GM21515 (cell line): ENCODE data around the gene MAPK12.

ENCODE experiments used
- ATAC-seq: cut with Tn5 transposase; IDR thresholded peaks from one replicate; pipeline ENCODE4 v1.9.1; 2021; ENCODE audit not compliant: unreplicated experiment

MAPK12 gene

DNA sequence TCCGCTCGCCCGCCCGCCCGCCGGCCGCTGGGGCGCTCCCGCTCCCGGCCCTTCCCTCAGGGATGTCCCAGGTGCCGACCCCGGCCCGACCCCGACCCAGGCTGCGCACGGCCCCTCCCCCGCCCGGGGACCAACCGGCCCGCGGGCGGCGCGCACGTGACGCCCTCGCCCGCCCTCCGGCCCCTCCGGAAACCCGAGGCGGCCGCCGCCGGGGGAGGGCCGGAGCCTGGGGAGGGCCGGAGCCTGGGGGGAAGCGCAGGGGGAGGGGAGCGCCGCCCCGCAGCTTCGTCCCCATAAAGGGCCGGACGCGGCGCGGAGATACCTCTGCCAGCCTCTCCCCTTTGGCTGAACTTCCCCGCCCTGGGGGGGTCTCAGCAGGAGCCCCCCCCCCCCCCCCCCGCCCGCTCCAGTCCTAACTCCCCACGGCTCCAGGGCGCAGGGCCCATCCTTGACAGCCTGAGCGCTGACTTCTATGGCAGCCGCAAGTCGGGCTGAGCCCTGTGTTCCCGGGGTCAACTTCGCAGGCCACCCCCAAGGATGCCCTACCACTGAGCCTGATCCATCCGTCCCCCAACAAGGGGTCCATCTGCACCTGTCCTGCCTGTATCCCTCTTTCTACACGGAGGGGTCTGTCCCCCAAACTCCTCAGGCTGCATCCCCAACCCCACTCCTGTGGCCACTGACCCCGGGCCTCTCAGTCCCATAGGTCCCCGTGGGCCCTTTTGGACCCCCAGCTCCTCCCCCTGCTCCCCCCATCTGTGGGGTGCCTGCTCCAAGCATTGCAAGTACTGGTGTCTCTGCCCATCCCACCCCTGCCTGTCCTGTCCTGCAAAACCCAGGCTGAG lies at the start of gene MAPK12:
TSS of gene MAPK12 (minus strand) at position 69 of the 845 bp plus-strand sequence. CDS start 174 bp downstream, outside the sequence.
- no peak for ATAC-seq

DNA sequence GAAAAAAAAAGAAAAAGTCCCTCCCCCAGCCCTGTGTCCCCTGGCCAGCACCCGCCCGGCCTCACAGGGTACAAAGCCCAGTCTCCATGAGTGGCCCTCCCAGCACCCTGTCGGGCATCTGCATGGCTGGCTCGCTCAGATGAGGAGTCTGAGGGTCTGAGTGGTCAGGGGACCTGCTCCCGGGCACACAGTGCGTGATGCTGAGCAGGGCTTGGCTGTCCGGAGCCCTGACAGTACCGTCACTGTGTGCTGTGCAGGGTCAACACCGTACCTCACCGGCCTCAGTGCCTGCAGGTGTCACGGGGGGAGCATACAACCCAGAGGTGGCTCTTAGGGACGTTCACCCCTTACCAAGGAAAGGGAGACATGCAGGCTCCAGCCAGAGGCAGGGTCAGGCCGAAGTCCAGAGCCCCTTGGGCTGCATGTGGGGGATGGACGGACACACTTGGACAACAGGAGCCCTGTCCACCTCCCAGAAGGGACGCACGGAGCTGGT lies 49.5 kb upstream of the MAPK12 start:
- no peak for ATAC-seq

DNA sequence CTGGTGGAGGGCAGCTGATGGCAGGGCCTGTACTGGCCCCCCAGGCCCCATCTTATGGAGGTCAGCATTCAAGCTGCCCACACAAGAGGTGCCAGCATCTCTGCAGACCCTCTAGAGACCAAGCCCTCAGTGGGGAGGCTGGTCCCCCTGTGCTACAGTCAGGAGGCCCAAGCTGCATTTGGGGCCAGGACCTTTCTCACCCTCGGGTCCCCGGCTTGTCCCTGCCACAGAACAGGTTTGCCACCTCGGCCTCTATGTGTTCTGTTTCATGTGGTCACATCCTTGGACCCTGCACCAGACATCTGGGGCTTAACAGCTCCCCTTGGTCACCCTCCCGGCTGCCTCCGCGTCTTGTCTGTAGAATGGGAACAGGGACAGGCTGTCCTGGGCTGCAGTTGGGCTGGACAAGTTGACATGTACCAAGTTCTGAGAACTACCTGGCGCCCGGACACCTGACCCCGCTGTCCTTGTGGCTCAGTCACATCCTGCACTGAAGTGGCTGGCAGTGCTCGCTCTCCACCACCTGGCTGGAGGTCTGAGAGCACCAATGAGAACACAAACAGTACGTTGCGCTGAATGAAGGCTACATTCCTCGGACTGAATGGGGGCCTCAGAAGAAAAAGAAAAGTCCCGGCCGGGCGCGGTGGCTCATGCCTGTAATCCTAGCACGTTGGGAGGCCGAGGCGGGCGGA lies 48.7 kb upstream of the MAPK12 start:
- no peak for ATAC-seq

DNA sequence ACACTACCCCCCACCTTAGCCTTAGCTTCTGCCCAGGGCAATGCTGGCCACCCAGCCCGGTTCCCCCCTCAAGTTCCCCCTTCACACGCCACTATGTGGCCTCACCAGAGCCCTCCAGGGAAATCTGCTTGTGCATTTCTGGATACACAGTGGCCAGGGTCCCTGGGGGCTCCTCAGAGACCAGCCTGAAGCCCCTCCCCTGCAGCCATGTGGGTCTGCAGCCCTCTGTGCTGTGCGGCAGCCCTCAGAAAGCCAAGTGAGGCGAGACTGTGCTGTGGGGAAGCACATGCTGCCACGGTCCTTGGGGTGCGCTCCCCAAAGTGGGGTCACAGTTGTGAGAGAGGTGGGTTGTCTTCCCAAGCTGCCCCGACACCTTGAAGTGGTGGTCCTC lies 48.1 kb upstream of the MAPK12 start:
- ATAC-seq = no peak

DNA sequence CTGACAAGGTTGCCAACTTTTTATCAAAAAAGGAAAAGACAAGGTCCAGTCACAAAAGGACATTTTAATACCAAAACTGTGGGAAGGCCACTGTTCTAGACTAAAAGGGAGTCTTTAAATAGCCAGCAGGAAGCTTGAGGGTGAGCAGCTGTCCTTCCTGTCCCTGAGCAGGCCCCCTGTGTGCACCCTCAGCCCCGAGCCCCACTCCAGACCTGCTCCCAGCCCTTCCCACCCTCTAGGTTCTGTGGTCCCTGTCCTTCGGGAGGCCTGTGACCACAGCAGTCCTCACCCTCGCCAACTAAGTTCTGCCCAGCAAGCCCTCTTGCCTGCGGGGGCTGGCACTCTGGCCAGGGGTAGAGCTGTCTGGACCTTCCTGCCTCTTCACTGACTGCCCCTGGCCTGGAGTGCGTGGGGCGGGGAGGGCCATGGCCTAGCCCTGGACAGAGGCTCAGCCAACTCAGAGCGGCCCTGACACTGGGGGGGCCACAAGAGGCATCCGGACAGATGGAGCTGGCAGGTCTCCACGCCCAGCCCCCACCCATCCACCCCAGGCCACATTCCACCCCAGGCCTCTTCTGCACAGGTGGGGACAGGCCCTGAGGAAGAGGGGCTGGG lies 47.6 kb upstream of the MAPK12 start:
- ATAC-seq = no peak

DNA sequence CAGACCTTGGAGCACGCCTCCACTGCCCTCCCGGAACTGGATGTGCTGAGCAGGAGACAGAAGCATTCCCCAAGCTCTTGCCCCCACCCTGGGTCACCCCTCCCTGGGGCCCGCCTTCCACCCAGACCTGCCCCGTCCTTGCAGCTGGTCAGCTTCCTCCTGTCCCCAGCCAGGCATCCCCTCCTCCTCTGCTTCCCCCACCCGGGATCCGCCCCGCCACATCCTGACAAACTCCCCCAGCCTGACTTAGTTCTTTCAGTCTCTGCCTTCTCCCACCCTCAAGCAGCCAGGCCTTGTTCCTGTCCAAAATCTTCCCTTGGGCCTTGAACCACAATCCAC lies 47.1 kb upstream of the MAPK12 start:
- ATAC-seq = no peak

DNA sequence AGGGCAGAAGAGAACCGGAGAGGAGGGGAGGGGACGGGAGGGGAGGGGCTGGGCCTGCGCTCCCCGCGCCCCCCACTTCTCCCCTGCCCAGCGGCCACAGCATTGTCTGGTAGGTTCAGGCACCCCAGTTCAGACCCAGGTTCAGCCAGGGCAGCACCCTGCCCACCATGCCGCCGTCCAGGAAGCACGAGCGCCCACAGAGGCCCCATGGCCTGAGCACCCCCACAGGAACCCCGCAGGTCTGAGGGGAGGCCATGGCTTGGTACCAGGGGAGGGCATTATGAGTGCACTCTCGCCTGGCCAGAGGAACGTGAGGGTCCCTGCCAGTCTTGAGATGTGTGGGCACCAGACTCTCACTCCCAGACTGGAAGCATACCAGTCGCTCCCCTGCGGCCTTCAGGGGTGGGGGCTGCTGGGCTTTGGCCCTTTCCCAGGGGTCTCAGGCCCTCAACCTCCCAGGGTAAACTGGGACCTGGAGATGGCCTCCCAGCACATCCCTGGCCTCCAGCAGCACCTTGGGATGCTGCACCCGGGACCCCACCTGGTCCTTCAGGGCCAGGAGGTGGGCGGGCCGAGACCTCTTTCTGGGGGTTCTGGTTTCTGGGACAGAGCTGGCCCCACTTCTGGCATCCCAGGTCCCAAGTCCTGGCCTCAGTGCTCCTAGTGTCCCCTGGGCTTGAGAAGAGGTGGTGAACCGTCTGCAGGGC lies 46.6 kb upstream of the MAPK12 start:
- no peak for ATAC-seq

DNA sequence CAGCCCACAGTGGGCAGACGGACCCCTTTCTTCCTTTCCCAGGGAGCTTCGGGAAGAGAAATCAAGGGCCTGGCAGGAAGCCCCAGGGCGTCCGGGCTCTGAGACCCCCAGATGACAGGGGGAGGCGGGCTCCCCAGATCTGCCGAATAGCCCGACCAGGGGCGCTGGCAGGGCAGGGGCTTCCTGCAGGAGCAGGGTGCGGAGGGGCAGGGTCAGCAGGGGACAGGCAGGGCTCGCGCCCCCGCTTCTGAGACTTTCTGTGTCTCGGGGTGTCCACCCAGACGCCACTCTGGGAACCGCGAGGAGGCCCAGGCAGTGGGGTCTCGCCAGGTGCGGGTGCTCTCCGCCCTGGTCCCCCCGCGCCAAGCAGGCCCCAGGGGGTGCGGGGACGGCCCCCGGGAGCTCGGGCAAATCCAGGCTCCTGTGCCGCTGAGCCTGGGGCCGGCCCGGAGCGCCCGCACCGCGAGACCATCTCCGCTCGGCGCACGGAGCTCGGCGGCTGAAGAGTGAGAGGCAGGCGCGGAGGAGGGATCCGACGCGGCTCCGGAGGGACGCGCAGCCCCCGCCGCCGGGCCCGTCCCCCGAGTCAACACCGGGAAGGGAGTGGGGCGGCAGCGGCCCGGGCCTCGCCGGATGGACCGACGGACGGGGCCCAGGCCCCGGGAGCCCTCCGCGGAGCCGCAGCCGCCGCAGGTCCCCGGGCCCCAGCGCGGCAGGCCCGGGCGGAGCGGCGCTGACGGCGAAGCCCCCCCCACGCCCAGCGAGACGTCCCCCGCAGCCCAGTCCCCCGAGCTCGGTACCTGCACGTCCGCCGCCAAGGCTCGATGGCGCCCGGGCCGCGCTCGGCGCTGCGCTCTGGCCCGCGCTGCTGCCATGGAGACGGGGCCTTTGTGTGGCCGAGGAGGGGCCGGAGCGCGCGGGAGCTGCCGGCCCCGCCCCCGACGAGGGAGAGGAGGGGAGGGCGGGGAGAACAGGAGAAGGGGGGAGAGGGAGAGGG lies 45.6 kb upstream of the MAPK12 start, which contains the start of gene PLXNB2:
TSS of gene PLXNB2 (minus strand) at position 894 of the 997 bp plus-strand sequence. CDS start 17,062 bp downstream, outside the sequence.
- no peak for ATAC-seq

DNA sequence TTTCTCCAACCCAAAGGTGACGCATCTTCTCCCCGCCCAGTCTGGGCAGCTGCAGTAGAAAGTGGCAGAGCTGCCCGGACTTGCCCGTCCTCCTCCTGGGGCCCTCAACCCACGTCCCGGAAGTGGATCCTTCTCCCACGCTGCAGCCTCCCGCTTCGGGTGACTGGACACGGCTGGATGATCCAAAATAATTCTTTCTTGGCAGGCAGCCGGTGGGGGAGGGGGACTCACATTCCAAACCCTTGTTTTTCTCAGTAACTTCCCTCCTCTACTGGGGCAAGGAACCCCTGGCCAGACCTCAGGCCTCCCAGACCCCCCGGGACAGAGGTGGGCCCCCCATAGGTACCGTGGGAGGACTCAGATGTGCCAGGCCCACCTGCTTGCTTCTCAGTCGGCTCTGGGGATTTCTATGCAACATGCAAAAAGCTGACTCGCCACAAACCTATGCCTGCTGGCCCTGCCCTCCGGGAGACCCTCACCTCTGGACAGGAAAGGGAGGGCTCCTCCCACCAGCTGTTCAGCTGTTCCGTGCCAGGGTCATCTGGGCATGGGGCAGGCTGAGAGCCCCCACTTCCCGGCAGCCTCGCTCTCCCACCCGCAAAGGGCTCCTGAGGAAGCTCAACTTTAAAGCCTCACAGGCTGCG lies 44.6 kb upstream of the MAPK12 start:
- no peak for ATAC-seq

DNA sequence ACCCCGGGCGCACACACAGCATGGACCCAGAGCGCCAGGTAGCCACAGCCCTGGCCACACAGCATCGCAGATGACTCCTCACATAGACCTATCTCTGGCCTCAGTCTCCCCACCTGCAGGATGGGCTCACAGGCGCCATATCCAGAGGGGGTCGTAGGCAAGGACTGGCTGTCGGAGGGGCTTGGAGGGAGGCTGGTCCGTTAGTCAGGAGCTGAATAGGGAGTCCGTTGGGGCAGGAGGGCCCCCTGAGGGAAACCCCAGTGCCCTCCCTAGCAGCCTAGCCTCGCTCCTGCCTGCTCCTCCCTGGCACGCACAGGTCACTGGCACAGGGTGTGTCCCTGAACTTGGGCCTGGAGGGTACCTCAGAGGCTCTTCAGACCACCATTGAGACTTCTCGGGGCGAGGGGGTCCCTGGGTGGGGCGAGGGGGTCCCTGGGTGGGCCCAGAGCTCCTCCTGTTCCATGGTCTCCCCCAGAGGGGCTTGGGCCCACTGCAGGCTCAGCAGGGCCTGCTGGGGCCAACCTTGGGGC lies 44.0 kb upstream of the MAPK12 start:
- no peak for ATAC-seq

DNA sequence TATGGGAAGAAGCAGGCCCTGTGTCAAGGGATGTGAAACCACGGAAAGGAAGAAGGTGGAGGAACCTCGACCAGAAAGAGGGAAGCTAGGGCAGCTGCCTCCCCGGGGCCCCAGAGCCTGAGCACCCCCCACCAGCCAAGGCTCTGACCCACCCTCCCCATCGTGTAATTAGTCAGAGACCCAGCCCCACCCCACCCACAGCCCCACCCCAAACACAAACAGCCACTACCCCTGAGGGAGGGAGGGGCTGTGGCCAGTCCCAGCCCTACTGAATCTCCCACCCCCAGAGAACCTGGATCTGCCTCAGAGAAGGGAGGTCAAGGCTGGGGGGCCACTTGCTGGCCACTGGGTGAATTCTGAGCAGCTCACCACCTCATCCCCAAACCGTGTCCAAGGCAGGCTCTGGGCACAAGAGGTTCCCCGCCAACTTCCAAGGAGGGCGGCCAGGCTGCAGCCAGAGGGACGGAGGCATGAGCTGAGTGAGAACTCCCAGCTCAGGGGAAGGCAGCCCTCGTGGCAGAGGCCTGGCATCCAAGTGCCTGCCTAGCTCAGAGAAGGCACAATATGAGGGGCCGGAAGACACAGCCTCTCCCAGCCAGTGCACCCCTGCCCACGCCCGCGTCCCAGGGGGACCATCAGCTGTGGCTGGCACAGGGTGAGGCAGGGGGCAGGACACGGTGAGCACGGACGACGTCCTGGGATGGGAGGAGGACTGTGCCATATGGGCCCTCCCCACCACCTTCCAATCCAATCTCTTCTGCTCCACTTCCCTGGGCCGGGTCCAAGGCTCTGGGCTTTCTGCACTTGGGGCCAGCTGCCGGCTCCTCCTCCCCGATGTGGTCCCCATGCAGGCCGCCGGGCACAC lies 43.3 kb upstream of the MAPK12 start:
- no peak for ATAC-seq

DNA sequence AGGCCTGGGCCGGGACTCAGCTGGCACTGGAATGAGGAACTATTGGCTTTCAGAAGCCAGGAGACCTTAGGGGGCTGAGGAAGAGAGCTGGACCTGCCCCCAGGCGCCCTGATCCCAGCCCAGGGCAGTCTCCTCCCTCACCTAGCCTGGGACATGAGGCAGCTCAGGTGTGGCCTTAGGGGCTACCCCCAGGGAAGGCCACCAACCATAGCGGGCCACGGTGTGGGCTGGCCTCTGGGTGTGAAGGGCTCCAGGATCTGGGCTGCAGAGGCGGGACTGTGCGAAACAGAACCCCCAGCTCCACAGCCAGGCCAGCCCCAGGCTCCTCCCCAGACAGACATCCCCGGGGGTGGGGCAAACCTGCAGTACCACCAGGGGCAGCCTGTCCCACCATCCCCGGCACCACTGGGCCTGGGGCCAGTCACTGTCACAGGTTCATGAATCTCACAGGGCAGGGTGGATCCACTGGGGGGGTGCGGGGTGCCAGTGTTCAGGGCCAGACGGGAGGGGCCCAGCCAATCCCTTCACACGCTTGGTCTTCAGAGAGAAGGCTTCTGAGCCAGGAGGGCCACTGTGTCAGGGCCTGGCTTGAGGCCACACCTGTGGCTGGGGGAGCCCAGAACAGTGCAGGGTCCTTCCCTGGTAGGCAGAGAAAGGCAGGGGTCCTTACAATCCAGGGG lies 42.5 kb upstream of the MAPK12 start:
- ATAC-seq = no peak

DNA sequence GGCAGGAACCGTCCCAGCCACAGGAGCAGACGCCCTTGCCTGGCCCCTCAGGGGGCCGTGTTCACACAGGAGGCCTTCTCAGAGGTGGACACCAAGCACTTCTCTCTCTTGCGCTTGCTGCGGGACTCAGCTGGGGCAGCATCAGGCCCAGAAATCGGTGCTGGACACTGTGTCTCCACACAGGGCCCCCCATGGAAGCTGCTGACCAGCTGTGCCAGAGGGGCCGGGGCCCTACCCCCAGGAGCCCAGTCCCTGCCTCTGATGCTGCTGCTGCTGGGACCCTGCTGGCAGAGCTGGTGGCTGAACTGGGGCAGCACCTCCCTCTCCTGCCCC lies 42.0 kb upstream of the MAPK12 start:
- ATAC-seq = no peak

DNA sequence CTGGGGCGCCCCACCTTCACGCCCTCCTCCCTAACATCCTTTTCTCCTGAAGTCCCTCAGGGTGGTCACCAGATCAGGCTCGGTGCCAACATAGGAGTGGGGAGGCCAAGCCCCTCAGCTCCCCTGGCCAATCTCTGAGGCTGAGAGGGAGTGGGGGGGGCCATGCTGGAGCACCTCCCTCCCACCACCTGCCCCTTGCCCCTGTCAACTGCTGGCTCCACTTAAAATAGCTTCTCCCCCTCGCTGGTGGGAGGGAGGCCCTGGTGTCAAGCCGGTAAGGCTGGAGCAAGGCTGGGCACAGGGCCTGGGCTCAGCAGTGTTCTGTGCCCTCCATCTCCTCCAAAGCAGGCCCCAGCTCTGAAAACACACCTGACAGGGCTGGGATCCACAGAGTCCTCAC lies 41.1 kb upstream of the MAPK12 start:
- no peak for ATAC-seq

DNA sequence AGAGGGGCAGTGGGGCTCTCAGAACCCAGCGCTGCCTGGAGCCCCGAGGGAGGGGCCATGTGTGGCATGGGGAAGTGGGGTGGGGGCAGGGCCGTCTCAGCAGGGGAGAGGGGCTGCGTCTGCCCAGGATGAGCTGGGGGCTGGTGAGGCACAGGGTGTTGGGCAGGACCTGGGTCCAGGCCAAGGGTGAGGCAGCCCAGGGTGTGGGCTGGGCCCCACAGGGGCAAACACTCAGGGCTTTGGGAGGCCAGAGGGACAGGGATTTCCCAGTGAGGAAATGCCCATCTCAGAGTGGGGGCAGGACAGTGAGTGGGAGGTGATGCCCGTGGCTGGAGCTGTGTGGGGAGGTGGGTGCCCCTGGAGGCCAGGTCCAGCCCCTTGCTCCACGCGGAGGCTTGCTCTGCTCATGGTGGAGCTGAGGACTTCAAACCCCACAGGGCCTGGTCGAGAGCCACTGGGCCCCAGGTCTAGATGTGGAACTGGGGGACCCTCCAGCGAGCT lies 40.6 kb upstream of the MAPK12 start:
- ATAC-seq = no peak

DNA sequence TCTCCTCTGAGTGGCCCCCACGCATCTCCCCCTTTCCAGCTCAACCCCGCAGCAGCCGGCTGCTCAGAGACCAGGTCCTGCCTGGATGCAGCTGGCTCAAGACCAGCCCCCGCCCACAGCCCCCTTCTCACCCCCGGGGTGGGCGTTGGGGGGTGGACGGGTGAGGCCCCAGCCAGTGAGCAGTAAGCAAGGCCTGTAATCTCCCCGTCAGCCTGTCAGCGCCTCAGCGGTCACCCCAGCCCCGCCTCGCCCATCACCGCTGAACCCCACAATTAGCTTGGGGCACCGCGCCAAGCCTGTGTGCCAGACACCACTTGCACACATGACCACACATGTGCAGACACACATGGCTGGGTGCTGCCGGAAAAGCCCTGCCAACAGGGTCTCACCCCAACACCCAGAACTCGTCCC lies 40.1 kb upstream of the MAPK12 start:
- no peak for ATAC-seq

DNA sequence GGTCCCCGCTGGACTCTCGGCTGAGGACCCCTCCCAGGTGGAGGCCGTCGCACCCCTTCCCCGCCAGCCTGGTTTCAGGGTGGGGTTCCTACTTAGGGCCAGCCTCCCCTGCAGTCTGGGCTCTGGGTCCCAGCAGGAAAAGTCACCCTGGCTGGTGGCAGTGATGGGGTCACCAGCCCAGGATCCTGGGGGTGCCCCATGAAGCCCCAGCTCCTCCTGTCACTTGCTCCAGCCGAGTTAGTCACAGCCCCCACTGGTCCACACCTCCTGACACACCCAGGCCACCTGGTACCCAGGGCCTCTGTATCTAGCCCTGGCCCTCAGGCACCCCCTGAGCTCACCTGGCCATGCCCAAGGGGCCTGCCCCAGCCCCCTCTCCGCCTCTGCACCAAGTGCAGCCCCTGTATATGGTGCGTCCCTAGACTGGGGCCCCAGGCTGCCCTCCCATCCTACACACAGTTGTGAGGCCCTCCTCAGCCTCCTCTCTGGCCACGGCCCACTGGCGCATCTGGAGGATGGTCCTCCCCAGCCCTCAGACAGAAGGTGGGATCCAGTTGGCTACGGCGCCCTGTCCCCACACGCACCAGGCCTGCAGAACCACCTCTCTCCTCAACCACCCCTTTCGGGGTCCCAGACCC lies 39.3 kb upstream of the MAPK12 start:
- ATAC-seq = no peak
